ENCODE data around the gene ZC3H6.

- TF ChIP-seq, protein P1, sequence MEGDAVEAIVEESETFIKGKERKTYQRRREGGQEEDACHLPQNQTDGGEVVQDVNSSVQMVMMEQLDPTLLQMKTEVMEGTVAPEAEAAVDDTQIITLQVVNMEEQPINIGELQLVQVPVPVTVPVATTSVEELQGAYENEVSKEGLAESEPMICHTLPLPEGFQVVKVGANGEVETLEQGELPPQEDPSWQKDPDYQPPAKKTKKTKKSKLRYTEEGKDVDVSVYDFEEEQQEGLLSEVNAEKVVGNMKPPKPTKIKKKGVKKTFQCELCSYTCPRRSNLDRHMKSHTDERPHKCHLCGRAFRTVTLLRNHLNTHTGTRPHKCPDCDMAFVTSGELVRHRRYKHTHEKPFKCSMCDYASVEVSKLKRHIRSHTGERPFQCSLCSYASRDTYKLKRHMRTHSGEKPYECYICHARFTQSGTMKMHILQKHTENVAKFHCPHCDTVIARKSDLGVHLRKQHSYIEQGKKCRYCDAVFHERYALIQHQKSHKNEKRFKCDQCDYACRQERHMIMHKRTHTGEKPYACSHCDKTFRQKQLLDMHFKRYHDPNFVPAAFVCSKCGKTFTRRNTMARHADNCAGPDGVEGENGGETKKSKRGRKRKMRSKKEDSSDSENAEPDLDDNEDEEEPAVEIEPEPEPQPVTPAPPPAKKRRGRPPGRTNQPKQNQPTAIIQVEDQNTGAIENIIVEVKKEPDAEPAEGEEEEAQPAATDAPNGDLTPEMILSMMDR (IDR thresholded peaks at IDR 0.05), result no peak
- TF ChIP-seq EP300 (IDR thresholded peaks at IDR 0.05) (no peak), POLR2A (IDR thresholded peaks at IDR 0.05) (no peak), POLR2AphosphoS5 (IDR thresholded peaks at IDR 0.05) (no peak)
Measured at GRCh38 chr2:112305132-112305531, 29.7 kb downstream of the ZC3H6 start.
